HG03066 (cell line): Measurements from ENCODE around the gene DBT.
"Not testable (repeated sequence)": the region's sequence is repeated elsewhere in the genome, so short reads cannot be mapped to it uniquely, and the experiment has no call there.

ENCODE experiments used
- ATAC-seq: cut with Tn5 transposase; IDR thresholded peaks from one replicate; pipeline ENCODE4 v1.9.1; 2021; ENCODE audit warnings: low read depth; ENCODE audit not compliant: unreplicated experiment

DBT gene

GRCh38 chr1:100252901-100253300 is 3.3 kb upstream of the DBT start:
- no peak for ATAC-seq

GRCh38 chr1:100250807-100251206 is 1.2 kb upstream of the DBT start:
- no peak for ATAC-seq

GRCh38 chr1:100250264-100250663 is 630 bp upstream of the DBT start:
- ATAC-seq = no peak

- no peak for ATAC-seq
Measured at GRCh38 chr1:100249155-100249536, 488 bp downstream of the DBT start.

GRCh38 chr1:100246738-100247137 is 2.9 kb downstream of the DBT start:
- no peak for ATAC-seq

GRCh38 chr1:100240631-100241030 is 9.0 kb downstream of the DBT start:
- no peak for ATAC-seq

GRCh38 chr1:100239961-100240360 is 9.7 kb downstream of the DBT start:
- ATAC-seq = no peak

- no peak for ATAC-seq
Measured at GRCh38 chr1:100237091-100237490, 12.5 kb downstream of the DBT start.

GRCh38 chr1:100234432-100234831 is 15.2 kb downstream of the DBT start:
- ATAC-seq = no peak

GRCh38 chr1:100233566-100233965 is 16.1 kb downstream of the DBT start:
- not testable (repeated sequence) for ATAC-seq

- no peak for ATAC-seq
Measured at GRCh38 chr1:100232156-100232555, 17.5 kb downstream of the DBT start.

GRCh38 chr1:100231721-100232120 is 17.9 kb downstream of the DBT start:
- no peak for ATAC-seq

GRCh38 chr1:100230765-100231164 is 18.9 kb downstream of the DBT start:
- no peak for ATAC-seq

- ATAC-seq = no peak
Measured at GRCh38 chr1:100229681-100230443, 19.8 kb downstream of the DBT start.

- no peak for ATAC-seq
Measured at GRCh38 chr1:100222428-100222827, 27.2 kb downstream of the DBT start.

GRCh38 chr1:100219883-100220282 is 29.8 kb downstream of the DBT start:
- no peak for ATAC-seq

- ATAC-seq = no peak
Measured at GRCh38 chr1:100219457-100219856, 30.2 kb downstream of the DBT start.

GRCh38 chr1:100217834-100218233 is 31.8 kb downstream of the DBT start:
- ATAC-seq = no peak

- ATAC-seq = no peak
Measured at GRCh38 chr1:100215101-100215500, 34.5 kb downstream of the DBT start.

GRCh38 chr1:100213141-100213540 is 36.5 kb downstream of the DBT start:
- no peak for ATAC-seq

GRCh38 chr1:100206301-100206700 is 43.3 kb downstream of the DBT start:
- ATAC-seq = no peak

GRCh38 chr1:100205593-100205992 is 44.0 kb downstream of the DBT start:
- ATAC-seq = not testable (repeated sequence)

GRCh38 chr1:100205103-100205502 is 44.5 kb downstream of the DBT start:
- not testable (repeated sequence) for ATAC-seq
